HG03280 (cell line): Measurements from ENCODE around the gene PA2G4.
A peak's percentile ranks its signal among the peaks of the same experiment; 100 is the strongest.
"Not testable (repeated sequence)": the region's sequence is repeated elsewhere in the genome, so short reads cannot be mapped to it uniquely, and the experiment has no call there.

Experiments
- ATAC-seq: cut with Tn5 transposase; IDR thresholded peaks from one replicate; pipeline ENCODE4 v1.9.1; 2021; ENCODE audit warnings: mild to moderate bottlenecking, moderate library complexity; ENCODE audit not compliant: unreplicated experiment

PA2G4 gene

GRCh38 chr12:56099787-56100186 lies 4.6 kb upstream of the PA2G4 start:
- no peak for ATAC-seq

GRCh38 chr12:56101045-56101444 lies 3.3 kb upstream of the PA2G4 start:
- ATAC-seq: no peak

DNA sequence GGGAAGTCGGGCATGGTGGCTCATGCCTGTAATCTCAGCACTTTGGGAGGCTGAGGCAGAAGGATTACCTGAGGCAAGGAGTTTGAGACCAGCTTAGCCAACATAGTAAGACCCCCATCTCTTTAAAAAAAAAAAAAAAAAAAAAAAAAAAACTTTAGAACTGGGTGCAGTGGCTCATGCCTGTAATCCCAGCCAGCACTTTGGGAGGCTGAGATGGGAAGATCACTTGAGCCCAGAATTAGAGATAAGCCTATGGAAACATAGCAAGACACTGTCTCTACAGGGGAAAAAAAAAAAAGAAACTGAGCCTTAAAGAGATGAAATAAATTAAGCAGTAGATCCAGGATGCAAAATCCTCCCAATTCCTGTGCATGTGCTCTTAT lies 1.7 kb upstream of the PA2G4 start:
- ATAC-seq: no peak

GRCh38 chr12:56103066-56103711 lies 1.2 kb upstream of the PA2G4 start:
- no peak for ATAC-seq

DNA sequence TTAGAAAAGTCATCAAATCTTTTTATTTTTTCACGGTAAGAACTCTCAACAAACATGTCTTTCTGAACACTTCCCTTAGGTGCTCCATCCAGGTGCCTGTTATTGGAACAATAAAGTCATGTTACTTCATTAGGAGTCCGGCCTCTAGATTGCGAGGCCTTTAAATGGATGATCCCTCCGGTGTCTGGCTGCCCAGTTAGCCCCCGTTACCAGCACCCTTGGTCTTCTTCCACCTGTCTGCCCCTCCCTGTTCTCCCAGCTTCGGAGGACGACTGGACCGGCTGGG lies 593 bp upstream of the PA2G4 start:
- ATAC-seq: no peak

DNA sequence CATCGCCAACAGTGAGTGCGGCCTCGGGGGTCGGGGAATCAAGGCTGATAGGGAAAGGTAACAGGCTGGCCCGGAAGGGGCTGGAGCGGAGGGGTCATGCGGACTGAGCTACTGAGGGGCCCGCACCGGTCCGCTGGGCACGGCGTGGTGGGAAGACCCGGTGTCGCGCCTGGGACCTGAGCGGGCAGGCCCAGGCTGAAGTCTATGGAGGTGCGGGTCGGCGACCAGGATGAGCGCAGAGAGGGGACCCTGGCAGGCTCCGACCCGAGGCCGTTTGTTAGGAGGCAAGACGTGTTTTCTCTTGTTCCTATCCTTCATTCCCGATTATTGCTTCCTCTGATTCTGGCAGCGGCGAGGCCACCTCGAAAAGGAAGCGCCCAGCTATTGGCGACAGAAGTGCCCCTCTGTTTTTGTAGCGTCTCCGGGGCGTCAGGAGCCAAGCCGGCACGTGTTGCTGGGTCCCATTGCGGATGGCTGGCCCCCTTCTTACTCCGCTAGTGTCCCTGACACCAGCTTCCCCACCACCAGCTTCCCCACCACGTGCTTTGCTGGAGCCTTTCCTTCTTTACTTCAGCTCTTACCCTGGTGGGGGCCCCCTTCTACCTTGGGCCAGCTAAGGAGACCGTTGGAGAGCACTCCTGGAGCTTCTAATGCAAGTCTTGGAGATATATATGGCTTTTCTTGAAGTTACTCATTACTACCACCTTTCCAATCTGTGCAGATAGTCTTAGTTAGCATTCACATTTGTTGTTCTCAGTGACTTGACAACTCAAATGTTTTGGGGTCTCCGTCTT lies 653 bp downstream of the PA2G4 start:
- ATAC-seq: peak; percentile 13

DNA sequence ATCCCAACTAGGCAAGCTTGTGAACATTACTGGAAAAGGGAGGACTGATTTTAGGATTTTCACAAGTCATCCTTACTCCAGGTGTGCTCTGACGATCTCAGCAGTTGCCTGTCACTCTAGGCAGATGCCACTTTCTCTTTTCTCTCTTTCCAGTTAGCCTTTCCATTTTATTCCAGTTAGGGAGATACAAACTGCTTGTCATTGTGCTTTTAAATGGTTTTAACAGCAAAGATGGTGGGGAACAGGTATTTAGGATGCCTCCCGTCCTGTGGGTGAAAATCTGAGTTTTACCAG lies 1.2 kb downstream of the PA2G4 start:
- ATAC-seq: no peak

- no peak for ATAC-seq
Observed at GRCh38 chr12:56107242-56107641, 2.9 kb downstream of the PA2G4 start.

DNA sequence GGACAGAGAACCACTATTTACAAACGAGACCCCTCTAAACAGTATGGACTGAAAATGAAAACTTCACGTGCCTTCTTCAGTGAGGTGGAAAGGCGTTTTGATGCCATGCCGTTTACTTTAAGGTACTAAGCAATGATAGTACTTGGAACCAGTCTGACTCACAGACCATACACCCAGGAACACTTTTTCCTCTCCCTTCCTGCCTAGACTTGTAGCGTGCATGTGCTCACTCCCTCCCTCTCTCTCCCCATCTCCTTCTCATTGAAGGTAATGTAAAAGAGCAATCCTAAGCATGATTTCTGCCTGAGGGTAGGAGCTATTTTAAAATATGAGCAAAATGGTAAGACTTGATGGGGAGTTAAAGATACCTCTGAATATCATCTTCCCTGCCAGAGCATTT lies 6.2 kb downstream of the PA2G4 start:
- no peak for ATAC-seq

DNA sequence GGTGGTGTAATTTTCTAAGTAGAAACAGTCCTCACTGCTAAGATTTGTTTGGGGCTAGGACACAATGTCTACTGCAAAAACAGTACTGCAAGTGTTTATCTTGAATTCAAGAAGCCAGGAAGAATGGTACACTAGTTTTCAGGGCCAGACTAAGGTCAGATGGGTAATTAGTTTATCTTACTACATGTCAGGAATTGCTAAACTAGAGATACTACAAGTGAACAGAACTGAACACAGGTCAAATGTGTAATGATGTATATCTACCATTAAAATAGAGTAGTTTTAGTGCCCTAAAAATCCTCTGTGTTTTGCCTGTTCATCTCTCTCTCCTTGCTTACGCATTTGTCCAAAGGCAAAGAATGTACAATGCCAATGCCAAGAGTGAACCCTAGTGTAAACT lies 9.7 kb downstream of the PA2G4 start:
- ATAC-seq: no peak

- ATAC-seq: no peak
Observed at GRCh38 chr12:56115329-56115728, 11.0 kb downstream of the PA2G4 start.

DNA sequence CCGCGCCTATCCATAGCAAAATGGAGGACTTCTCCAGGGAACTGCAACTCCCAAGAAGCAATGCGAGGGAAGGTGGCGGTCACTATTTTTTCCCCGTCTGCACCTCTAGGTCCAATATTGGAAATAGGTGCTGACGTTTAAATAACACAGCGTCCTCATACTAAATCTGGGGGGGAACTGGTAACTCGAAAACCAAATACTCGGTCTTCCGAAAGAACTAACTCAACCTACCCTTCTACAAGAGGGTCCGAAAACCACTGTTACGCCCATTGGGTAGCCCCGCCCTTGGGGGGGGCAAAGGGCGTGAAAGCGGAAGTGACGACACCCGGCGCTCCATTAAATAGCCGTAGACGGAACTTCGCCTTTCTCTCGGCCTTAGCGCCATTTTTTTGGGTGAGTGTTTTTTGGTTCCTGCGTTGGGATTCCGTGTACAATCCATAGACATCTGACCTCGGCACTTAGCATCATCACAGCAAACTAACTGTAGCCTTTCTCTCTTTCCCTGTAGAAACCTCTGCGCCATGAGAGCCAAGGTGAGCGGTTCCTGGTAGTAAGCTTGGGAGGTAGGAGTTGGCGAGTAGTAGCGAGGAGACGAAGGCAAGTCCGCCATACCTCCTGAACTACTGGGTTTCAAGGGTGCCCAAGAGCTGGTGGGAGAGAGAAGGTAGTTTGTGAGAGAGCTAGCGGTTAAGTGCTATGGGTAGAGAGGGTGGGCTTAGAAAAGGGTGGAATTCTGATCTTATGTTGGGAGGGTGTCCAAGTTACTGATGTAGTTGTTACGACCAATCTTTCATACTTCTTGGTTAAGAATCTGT lies 12.1 kb downstream of the PA2G4 start, which contains the start of gene RPL41:
TSS of gene RPL41 (plus strand) at position 367 of the 815 bp plus-strand sequence.
- ATAC-seq: peak; percentile 43

- ATAC-seq: not testable (repeated sequence)
Observed at GRCh38 chr12:56117082-56117706, 12.8 kb downstream of the PA2G4 start.

- ATAC-seq: peak; percentile 85
Observed at GRCh38 chr12:56117778-56118687, 13.7 kb downstream of the PA2G4 start, which contains the start of gene ZC3H10. TSS of gene ZC3H10 (plus strand) at chr12:56118266. CDS start at chr12:56120563, 2,297 bp downstream.

- ATAC-seq: peak; percentile 6
Observed at GRCh38 chr12:56118688-56119357, 14.5 kb downstream of the PA2G4 start.

- no peak for ATAC-seq
Observed at GRCh38 chr12:56119361-56119796, 15.0 kb downstream of the PA2G4 start.

GRCh38 chr12:56120158-56120846 lies 15.9 kb downstream of the PA2G4 start:
- no peak for ATAC-seq

GRCh38 chr12:56121204-56121870 lies 17.0 kb downstream of the PA2G4 start:
- ATAC-seq: no peak

DNA sequence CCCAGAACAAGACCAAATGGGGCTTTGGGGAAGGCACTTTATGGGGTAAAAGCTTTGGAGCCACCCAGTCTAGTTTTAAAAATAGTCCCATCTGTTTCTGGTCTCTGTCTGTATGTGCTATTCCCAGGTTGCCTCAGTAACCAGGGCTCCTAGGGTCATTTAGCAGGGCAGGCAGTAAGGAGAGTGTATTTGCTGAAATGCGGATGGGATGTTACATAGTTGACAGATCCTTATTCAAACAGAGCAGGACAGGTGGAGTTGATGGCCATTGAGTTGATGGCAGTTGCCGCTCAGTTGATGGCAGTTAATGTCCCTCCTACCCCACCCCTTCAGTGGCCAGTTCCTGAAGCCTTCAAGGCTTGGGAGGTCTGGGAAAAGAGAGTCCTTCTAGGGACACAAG lies 18.3 kb downstream of the PA2G4 start:
- ATAC-seq: no peak
